ENCODE data around the gene MESD. TPM values are rescaled to one million over a fixed set of nuclear protein-coding genes. Genes with fewer than 3 reads are reported as not detected.

Gene MESD
- total and polyA plus RNA-seq, 2 of the 4 experiments (the other 2 are of a cell fraction): 10.0 to 14.0 TPM

- no TSS peak for BruUV-seq (replicated peaks)
- no peak for DNase-seq
- CTCF ChIA-PET: no interaction called here
Measured at GRCh38 chr15:81033508-81033907, 43.9 kb upstream of the MESD start.

More at GRCh38 chr15:81033508-81033907, 43.9 kb upstream of the MESD start:
- Histone ChIP-seq H3K9me3 (ENCODE audit: control insufficient read depth, insufficient read depth, low read length) (peaks cover 5% of the 10 kb centered on the region), H3K23ac (ENCODE audit: low read depth, low read length) (no peak overlapping the region), H2AK9ac (replicated peaks; ENCODE audit: low read depth, low read length, poor library complexity) (no peak overlapping the region), H4K91ac (ENCODE audit: insufficient read depth, low read depth, low read length) (no peak overlapping the region), H3K4me3 (ENCODE audit: insufficient read depth, low read depth, low read length) (no peak overlapping the region), H4K5ac (ENCODE audit: low read depth, low read length) (no peak overlapping the region), H4K20me1 (ENCODE audit: insufficient read depth, low read length) (no peaks in the 10 kb centered on the region), H4K8ac (ENCODE audit: low read depth in 2 of 2, low read length in 2 of 2) (no peak overlapping the region), H3K79me1 (ENCODE audit: low read depth in 1 of 2, low read length in 2 of 2) (peaks cover 0 to 4% of the 10 kb centered on the region in 2 experiments; a peak in 1 of 4 replicates), H2BK120ac (ENCODE audit: low read depth, low read length) (no peak overlapping the region), H3K36me3 (ENCODE audit: control insufficient read depth, insufficient read depth, low read length) (no peaks in the 10 kb centered on the region), H2AK5ac (ENCODE audit: low read depth, low read length) (no peak overlapping the region), H3K18ac (ENCODE audit: low read depth, low read length) (no peak overlapping the region), H3K4me2 (ENCODE audit: low read depth, low read length) (no peak overlapping the region), H2AFZ (replicated peaks; ENCODE audit: low read length, poor library complexity) (peak overlapping the region; percentile 39), H3K4ac (ENCODE audit: low read depth, low read length) (no peak overlapping the region), H3K4me1 (ENCODE audit: control insufficient read depth, insufficient read depth, low read length) (peaks cover 2% of the 10 kb centered on the region), H3K9me1 (ENCODE audit: insufficient read depth, low read length) (peaks cover 4% of the 10 kb centered on the region; the same call in 1 of the 2 replicates), H3K27me3 (ENCODE audit: control insufficient read depth, insufficient read depth, low read length) (no peaks in the 10 kb centered on the region), H2BK5ac (ENCODE audit: low read depth, low read length, poor library complexity, severe bottlenecking) (no peak overlapping the region), H3K56ac (ENCODE audit: extremely low read depth, insufficient read depth, low read length) (no peak overlapping the region), H2BK15ac (ENCODE audit: low read depth, low read length) (no peak overlapping the region), H2BK20ac (ENCODE audit: low read depth, low read length) (no peak overlapping the region), H3K14ac (replicated peaks; ENCODE audit: low read depth, low read length) (no peak overlapping the region), H3K27ac (ENCODE audit: insufficient read depth, low read length) (no peak overlapping the region), H3K9ac (ENCODE audit: low read depth, low read length) (no peak overlapping the region)
- TF ChIP-seq CHD1 (IDR thresholded peaks at IDR 0.05; ENCODE audit: low read depth, low read length) (no peak), CEBPB (IDR thresholded peaks at IDR 0.05; ENCODE audit: low read depth, low read length) (no peak), ELK1 (IDR thresholded peaks at IDR 0.05; ENCODE audit: borderline replicate concordance, low read depth, low read length) (no peak), BHLHE40 (IDR thresholded peaks at IDR 0.05; ENCODE audit: low read depth, low read length) (no peak), USF2 (IDR thresholded peaks at IDR 0.05; ENCODE audit: low read depth, low read length) (no peak), CTCF (conservative IDR thresholded peaks at IDR 0.05; ENCODE audit: low read depth, low read length) (no peak), MAZ (IDR thresholded peaks at IDR 0.05; ENCODE audit: borderline replicate concordance, low read depth, low read length) (no peak), RAD21 (IDR thresholded peaks at IDR 0.05; ENCODE audit: low read length) (no peak), NFE2L2 (IDR thresholded peaks at IDR 0.05; ENCODE audit: low read depth, low read length) (no peak), SMC3 (IDR thresholded peaks at IDR 0.05; ENCODE audit: low read depth, low read length) (no peak), RCOR1 (IDR thresholded peaks at IDR 0.05; ENCODE audit: insufficient replicate concordance, low read length) (no peak), MXI1 (IDR thresholded peaks at IDR 0.05; ENCODE audit: borderline replicate concordance, low read depth, low read length) (no peak), MAFK (IDR thresholded peaks at IDR 0.05; ENCODE audit: low read depth, low read length) (no peak), FOS (IDR thresholded peaks at IDR 0.05; ENCODE audit: low read depth, low read length) (no peak), RFX5 (IDR thresholded peaks at IDR 0.05; ENCODE audit: low read depth, low read length) (no peak)
- ATAC-seq (ENCODE audit: low read depth): no peak
- in situ Hi-C loops (cut with MboI; ENCODE audit: low sequenced_read_pairs): no loop called here
- POLR2A ChIA-PET (ENCODE audit: unreplicated experiment): no interaction called here
- intact Hi-C loops (cut with micrococcal nuclease): no loop called here
- 60% methylated on average over 1 of the region's 2 CpGs; no CpG with 5 or more reads in 1 of the 2 experiments for WGBS, 2 experiments (ENCODE audit: extremely low coverage in 2 of 2, insufficient read length in 1 of 2)
- dilution Hi-C loops (cut with HindIII; ENCODE audit: low sequenced_read_pairs, unreplicated experiment): no loop called here

Measured in IMR-90 (cell line).